Panc1 (cell line): Measurements from ENCODE around the gene ZRANB1. TPM values are rescaled to one million over a fixed set of nuclear protein-coding genes. Genes with fewer than 3 reads are reported as not detected.

Source experiments
- ATAC-seq: fragments of 200-7000 bp; cut with Tn5 transposase; 2 replicates; pipeline ENCODE4 v1.9.1; 2020; ENCODE audit warnings: mild to moderate bottlenecking, moderate library complexity
- BruUV-seq: library from RNA; stranded (reverse); fragments of 400-500 nt; replicated peaks from 2 replicates; lab custom pipeline; 2021; lab: Mats Ljungman, UMichigan
- CTCF ChIA-PET: fragments of 300-600 bp; sonication (Branson Sonifier 250); formaldehyde crosslinking; loops from one replicate; lab custom pipeline; 2022; ENCODE audit warnings: antibody characterized with exemption; lab: Charles Lee
- POLR2A ChIA-PET: fragments of 300-600 bp; sonication (Branson Sonifier 250); formaldehyde crosslinking; loops from one replicate; lab custom pipeline; 2022; ENCODE audit warnings: antibody characterized with exemption; lab: Charles Lee
- DNase-seq: peaks from one replicate; pipeline ENCODE4 v3.0.0-alpha.2; 2010; ENCODE audit warnings: low read depth, low spot score
- H3K27ac ChIP-seq: 2 replicates; pipeline ENCODE4 v1.5.1; 2011; ENCODE audit warnings: mild to moderate bottlenecking, low read length, inconsistent platforms
- H3K27me3 ChIP-seq: fragments of 200-500 bp; sonication (Bioruptor generic); 2 replicates; pipeline ENCODE4 v1.6.0; 2014; ENCODE audit warnings: low read length, inconsistent platforms; ENCODE audit not compliant: control insufficient read depth, insufficient read depth
- H3K36me3 ChIP-seq: fragments of 200-500 bp; sonication (Bioruptor generic); 2 replicates; pipeline ENCODE4 v1.5.1; 2014; ENCODE audit warnings: inconsistent platforms, mild to moderate bottlenecking, low read length, moderate library complexity; ENCODE audit not compliant: control insufficient read depth, insufficient read depth
- H3K4me1 ChIP-seq: 2 replicates; pipeline ENCODE4 v1.5.1; 2011; ENCODE audit warnings: inconsistent platforms, mild to moderate bottlenecking, low read length, moderate library complexity; ENCODE audit not compliant: control insufficient read depth, insufficient read depth
- H3K4me3 ChIP-seq, 2 experiments: 2 replicates each; pipeline ENCODE4 v1.5.1; 2011 to 2012; ENCODE audit warnings: low read depth in 2 of 2, low read length in 2 of 2, mild to moderate bottlenecking in 2 of 2, inconsistent platforms in 1 of 2, moderate library complexity in 1 of 2
- H3K9me3 ChIP-seq: fragments of 200-500 bp; sonication (Bioruptor generic); 2 replicates; pipeline ENCODE4 v1.5.1; 2014; ENCODE audit warnings: low read depth, mild to moderate bottlenecking, inconsistent platforms, low read length, moderate library complexity; ENCODE audit not compliant: control insufficient read depth, insufficient read depth
- CTCF ChIP-seq: fragments of 450-650 bp; IDR thresholded peaks from 2 replicates; pipeline ENCODE4 v1.5.1; 2017; ENCODE audit warnings: mild to moderate bottlenecking
- POLR2AphosphoS5 ChIP-seq: IDR thresholded peaks from 2 replicates; pipeline ENCODE4 v1.6.1; 2012; ENCODE audit warnings: mild to moderate bottlenecking, low read depth, low read length, moderate library complexity
- REST ChIP-seq, 2 experiments: IDR thresholded peaks; 2 replicates each; pipeline ENCODE4 v1.6.1; 2011 to 2012; ENCODE audit warnings: low read depth in 2 of 2, control low read depth in 1 of 2, low read length in 1 of 2, mild to moderate bottlenecking in 1 of 2, moderate library complexity in 1 of 2; ENCODE audit not compliant: insufficient read depth in 1 of 2
- SIN3A ChIP-seq: IDR thresholded peaks from 2 replicates; pipeline ENCODE4 v1.6.1; 2012; ENCODE audit warnings: low read depth, mild to moderate bottlenecking, low read length, moderate library complexity, borderline replicate concordance; ENCODE audit not compliant: insufficient read depth
- TCF7L2 ChIP-seq: IDR thresholded peaks from 2 replicates; pipeline ENCODE4 v1.6.1; 2011; ENCODE audit warnings: mild to moderate bottlenecking, low read depth, low read length, inconsistent platforms
- in situ Hi-C: cut with HindIII; loops from 2 replicates; pipeline ENCODE4 v1.10.0; 2016; ENCODE audit warnings: low sequenced_read_pairs, low pct_unique_long_range_greater_than_20kb
- intact Hi-C: fragments of 100-400 bp; cut with micrococcal nuclease; formaldehyde crosslinking; loops from one replicate; pipeline ENCODE4 v1.10.0; 2022; ENCODE audit not compliant: unreplicated experiment
- total RNA-seq: library from RNA; stranded (reverse); gene quantifications from one replicate; pipeline ENCODE4 v1.2.1, GENCODE V29; 2021; ENCODE audit not compliant: unreplicated experiment

ZRANB1 gene
- total RNA-seq, 1 experiment from 2014 or later, result 23.2 TPM

- CTCF ChIA-PET, result no interaction called here
- no peak for ATAC-seq
Observed at GRCh38 chr10:125027871-125028869, 86.2 kb downstream of the ZRANB1 start.

More at GRCh38 chr10:125027871-125028869, 86.2 kb downstream of the ZRANB1 start:
- no peaks in the 10 kb centered on the region for H3K27me3 ChIP-seq
- in situ Hi-C loops, result no loop called here
- POLR2A ChIA-PET, result no interaction called here
- TF ChIP-seq POLR2AphosphoS5, result no peak
- no peak for TF ChIP-seq SIN3A
- no peak for TF ChIP-seq CTCF
- no peak for TF ChIP-seq TCF7L2
- TF ChIP-seq REST (IDR thresholded peaks at IDR 0.05; ENCODE audit: insufficient read depth in 1 of 2, low read depth in 2 of 2, low read length in 1 of 2), result no peak
- no peaks in the 10 kb centered on the region for H3K36me3 ChIP-seq
- BruUV-seq, result no TSS peak
- no peaks in the 10 kb centered on the region for H3K9me3 ChIP-seq
- intact Hi-C loops, result no loop called here
- H3K27ac ChIP-seq, result no peak overlapping the region
- H3K4me3 ChIP-seq, result no peak overlapping the region
- DNase-seq, result no peak
- no peaks in the 10 kb centered on the region for H3K4me1 ChIP-seq
